ENCODE data around the gene AQP1. TPM values are rescaled to one million over a fixed set of nuclear protein-coding genes. Genes with fewer than 3 reads are reported as not detected.

AQP1 gene
- total and polyA plus RNA-seq, 4 experiments from 2014 or later = not detected

GRCh38 chr7:30923009-30923773 is 11.5 kb downstream of the AQP1 start:
- Mint-ChIP-seq H3K27me3 (no peaks in the 10 kb centered on the region), H3K4me3 (no peak overlapping the region), H3K9me3 (peaks cover 0 to 10% (median 2%) of the 10 kb centered on the region in 8 donors), H3K4me1 (no peaks in the 10 kb centered on the region), H3K36me3 (no peaks in the 10 kb centered on the region), H3K27ac (no peak overlapping the region)
- ChIA-PET CTCF (ENCODE audit: partially characterized antibody) (interaction anchor here (1.8 kb wide), 1 partner anchor 16 kb away, joined by 5 read pairs; no protein-coding TSS in a partner anchor), POLR2A (ENCODE audit: partially characterized antibody) (no interaction called here)
- no peak for DNase-seq
- no peaks in the 10 kb centered on the region for H3K27me3 ChIP-seq (ENCODE audit: insufficient read depth, low read length)
- H3K27ac ChIP-seq (ENCODE audit: low read depth, low read length) = no peak overlapping the region
- H3K4me3 ChIP-seq (ENCODE audit: low read length in 2 of 2) = no peak overlapping the region
- H3K9me3 ChIP-seq (ENCODE audit: control insufficient read depth in 1 of 2, low read length in 2 of 2) = peaks cover 0 to 4% of the 10 kb centered on the region in 2 donors
- H3K4me1 ChIP-seq (ENCODE audit: insufficient read depth, low read length) = no peaks in the 10 kb centered on the region
- intact Hi-C loops (cut with micrococcal nuclease) = no loop called here
- no peaks in the 10 kb centered on the region for H3K36me3 ChIP-seq (ENCODE audit: insufficient read depth, low read length)

GRCh38 chr7:30923774-30924413 is 12.2 kb downstream of the AQP1 start:
- no peaks in the 10 kb centered on the region for H3K4me1 Mint-ChIP-seq
- DNase-seq = no peak
- no peak overlapping the region for H3K4me3 ChIP-seq (ENCODE audit: low read length in 2 of 2)
- ChIA-PET CTCF (ENCODE audit: partially characterized antibody) (interaction anchor here (0.7 to 1.8 kb wide), 2 partner anchors 15 to 60 kb away, joined by 3 to 5 read pairs; no protein-coding TSS in a partner anchor), POLR2A (ENCODE audit: partially characterized antibody) (no interaction called here)
- no peaks in the 10 kb centered on the region for H3K27me3 Mint-ChIP-seq
- no peak overlapping the region for H3K27ac Mint-ChIP-seq
- H3K9me3 Mint-ChIP-seq = peaks cover 0 to 10% (median 2%) of the 10 kb centered on the region in 8 donors
- peaks cover 0 to 4% of the 10 kb centered on the region in 2 donors for H3K9me3 ChIP-seq (ENCODE audit: control insufficient read depth in 1 of 2, low read length in 2 of 2)
- H3K36me3 ChIP-seq (ENCODE audit: insufficient read depth, low read length) = no peaks in the 10 kb centered on the region
- intact Hi-C loops (cut with micrococcal nuclease) = no loop called here
- no peaks in the 10 kb centered on the region for H3K4me1 ChIP-seq (ENCODE audit: insufficient read depth, low read length)
- H3K27me3 ChIP-seq (ENCODE audit: insufficient read depth, low read length) = no peaks in the 10 kb centered on the region
- H3K27ac ChIP-seq (ENCODE audit: low read depth, low read length) = no peak overlapping the region
- no peak overlapping the region for H3K4me3 Mint-ChIP-seq
- H3K36me3 Mint-ChIP-seq = no peaks in the 10 kb centered on the region

- Histone ChIP-seq H3K36me3 (ENCODE audit: insufficient read depth, low read length) (no peaks in the 10 kb centered on the region), H3K27me3 (ENCODE audit: insufficient read depth, low read length) (no peaks in the 10 kb centered on the region), H3K4me3 (ENCODE audit: low read length in 2 of 2) (no peak overlapping the region), H3K4me1 (ENCODE audit: insufficient read depth, low read length) (no peaks in the 10 kb centered on the region), H3K27ac (ENCODE audit: low read depth, low read length) (no peak overlapping the region), H3K9me3 (ENCODE audit: control insufficient read depth in 1 of 2, low read length in 2 of 2) (peaks cover 0 to 4% of the 10 kb centered on the region in 2 donors)
- no peaks in the 10 kb centered on the region for H3K4me1 Mint-ChIP-seq
- intact Hi-C loops (cut with micrococcal nuclease) = no loop called here
- H3K27ac Mint-ChIP-seq = no peak overlapping the region
- H3K27me3 Mint-ChIP-seq = no peaks in the 10 kb centered on the region
- ChIA-PET POLR2A (ENCODE audit: partially characterized antibody) (no interaction called here), CTCF (ENCODE audit: partially characterized antibody) (interaction anchor here (0.7 to 1.1 kb wide), 2 partner anchors 14 to 59 kb away, joined by 3 read pairs; no protein-coding TSS in a partner anchor)
- no peaks in the 10 kb centered on the region for H3K36me3 Mint-ChIP-seq
- H3K4me3 Mint-ChIP-seq = no peak overlapping the region
- peaks cover 0 to 10% (median 2%) of the 10 kb centered on the region in 8 donors for H3K9me3 Mint-ChIP-seq
- DNase-seq = no peak
These were observed 13.0 kb downstream of the AQP1 start for GRCh38 chr7:30924624-30925023.

- no peaks in the 10 kb centered on the region for H3K36me3 ChIP-seq (ENCODE audit: insufficient read depth, low read length)
- ChIA-PET CTCF (ENCODE audit: partially characterized antibody) (interaction anchor here (1.1 kb wide), 1 partner anchor 14 kb away, joined by 3 read pairs; no protein-coding TSS in a partner anchor), POLR2A (ENCODE audit: partially characterized antibody) (no interaction called here)
- Mint-ChIP-seq H3K36me3 (no peaks in the 10 kb centered on the region), H3K9me3 (peaks cover 0 to 10% (median 2%) of the 10 kb centered on the region in 8 donors), H3K4me1 (no peaks in the 10 kb centered on the region), H3K4me3 (no peak overlapping the region), H3K27ac (no peak overlapping the region), H3K27me3 (no peaks in the 10 kb centered on the region)
- no peak for DNase-seq
- peaks cover 0 to 4% of the 10 kb centered on the region in 2 donors for H3K9me3 ChIP-seq (ENCODE audit: control insufficient read depth in 1 of 2, low read length in 2 of 2)
- intact Hi-C loops (cut with micrococcal nuclease) = no loop called here
- H3K4me3 ChIP-seq (ENCODE audit: low read length in 2 of 2) = no peak overlapping the region
- H3K27me3 ChIP-seq (ENCODE audit: insufficient read depth, low read length) = no peaks in the 10 kb centered on the region
- H3K27ac ChIP-seq (ENCODE audit: low read depth, low read length) = no peak overlapping the region
- H3K4me1 ChIP-seq (ENCODE audit: insufficient read depth, low read length) = no peaks in the 10 kb centered on the region
These were observed 13.5 kb downstream of the AQP1 start for GRCh38 chr7:30925117-30925516.

DNA sequence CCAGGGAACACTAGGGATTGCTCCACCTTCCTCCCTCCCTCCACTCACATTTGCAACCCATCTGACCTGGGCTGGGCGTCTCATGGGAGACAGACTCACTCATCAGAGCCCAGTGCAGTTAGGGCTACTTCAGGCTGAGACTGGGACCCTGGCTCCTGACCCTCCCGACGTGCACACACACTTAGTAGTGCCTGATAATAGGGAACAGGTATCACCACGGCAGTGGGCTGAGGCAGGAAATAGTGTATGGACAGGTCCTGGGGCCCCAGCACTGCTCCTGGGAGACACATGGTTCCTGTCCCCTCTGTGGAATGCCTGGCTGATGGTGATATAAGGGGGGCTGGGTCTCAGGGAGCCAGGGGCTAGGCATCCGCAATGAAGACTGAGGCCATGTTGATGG is 14.3 kb downstream of the AQP1 start:
- peaks cover 0 to 10% (median 2%) of the 10 kb centered on the region in 8 donors for H3K9me3 Mint-ChIP-seq
- no peaks in the 10 kb centered on the region for H3K36me3 ChIP-seq (ENCODE audit: insufficient read depth, low read length)
- H3K9me3 ChIP-seq (ENCODE audit: control insufficient read depth in 1 of 2, low read length in 2 of 2) = peaks cover 0 to 4% of the 10 kb centered on the region in 2 donors
- H3K4me3 Mint-ChIP-seq = no peak overlapping the region
- CTCF ChIA-PET (ENCODE audit: partially characterized antibody) = no interaction called here
- no peaks in the 10 kb centered on the region for H3K4me1 ChIP-seq (ENCODE audit: insufficient read depth, low read length)
- no peaks in the 10 kb centered on the region for H3K27me3 ChIP-seq (ENCODE audit: insufficient read depth, low read length)
- POLR2A ChIA-PET (ENCODE audit: partially characterized antibody) = no interaction called here
- H3K27ac ChIP-seq (ENCODE audit: low read depth, low read length) = no peak overlapping the region
- no peak overlapping the region for H3K27ac Mint-ChIP-seq
- no peaks in the 10 kb centered on the region for H3K4me1 Mint-ChIP-seq
- no peak for DNase-seq
- H3K36me3 Mint-ChIP-seq = no peaks in the 10 kb centered on the region
- intact Hi-C loops (cut with micrococcal nuclease) = no loop called here
- H3K27me3 Mint-ChIP-seq = no peaks in the 10 kb centered on the region
- no peak overlapping the region for H3K4me3 ChIP-seq (ENCODE audit: low read length in 2 of 2)

DNA sequence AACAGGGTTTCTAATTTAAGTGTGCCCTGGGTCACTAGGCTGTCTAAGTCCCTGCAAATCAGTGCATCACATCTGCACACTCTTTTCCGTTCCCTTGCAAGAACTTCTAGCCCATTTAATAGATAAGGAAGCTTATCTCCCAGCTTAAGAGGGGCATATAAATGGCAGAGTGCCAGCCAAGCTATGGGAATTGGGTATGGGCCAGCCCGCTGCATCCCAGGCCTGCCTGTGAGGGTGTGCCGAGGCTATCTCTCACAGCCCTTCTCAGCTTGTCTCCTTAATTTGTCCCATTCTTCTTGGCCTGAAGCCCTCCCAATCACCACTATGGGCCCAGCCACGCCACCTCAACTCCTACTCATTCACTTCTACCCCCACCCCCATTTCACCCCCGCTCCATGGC is 14.7 kb downstream of the AQP1 start:
- Histone ChIP-seq H3K4me1 (ENCODE audit: insufficient read depth, low read length) (no peaks in the 10 kb centered on the region), H3K27ac (ENCODE audit: low read depth, low read length) (no peak overlapping the region), H3K9me3 (ENCODE audit: control insufficient read depth in 1 of 2, low read length in 2 of 2) (peaks cover 0 to 4% of the 10 kb centered on the region in 2 donors), H3K36me3 (ENCODE audit: insufficient read depth, low read length) (no peaks in the 10 kb centered on the region), H3K27me3 (ENCODE audit: insufficient read depth, low read length) (no peaks in the 10 kb centered on the region), H3K4me3 (ENCODE audit: low read length in 2 of 2) (no peak overlapping the region)
- no peak for DNase-seq
- peaks cover 0 to 10% (median 2%) of the 10 kb centered on the region in 8 donors for H3K9me3 Mint-ChIP-seq
- H3K27me3 Mint-ChIP-seq = no peaks in the 10 kb centered on the region
- intact Hi-C loops (cut with micrococcal nuclease) = no loop called here
- ChIA-PET POLR2A (ENCODE audit: partially characterized antibody) (no interaction called here), CTCF (ENCODE audit: partially characterized antibody) (no interaction called here)
- no peaks in the 10 kb centered on the region for H3K4me1 Mint-ChIP-seq
- no peak overlapping the region for H3K27ac Mint-ChIP-seq
- H3K4me3 Mint-ChIP-seq = no peak overlapping the region
- H3K36me3 Mint-ChIP-seq = no peaks in the 10 kb centered on the region

GRCh38 chr7:30927040-30927439 is 15.4 kb downstream of the AQP1 start:
- Histone ChIP-seq H3K36me3 (ENCODE audit: insufficient read depth, low read length) (no peaks in the 10 kb centered on the region), H3K9me3 (ENCODE audit: control insufficient read depth in 1 of 2, low read length in 2 of 2) (peaks cover 0 to 4% of the 10 kb centered on the region in 2 donors), H3K27me3 (ENCODE audit: insufficient read depth, low read length) (no peaks in the 10 kb centered on the region), H3K4me1 (ENCODE audit: insufficient read depth, low read length) (no peaks in the 10 kb centered on the region), H3K4me3 (ENCODE audit: low read length in 2 of 2) (no peak overlapping the region), H3K27ac (ENCODE audit: low read depth, low read length) (no peak overlapping the region)
- CTCF ChIA-PET (ENCODE audit: partially characterized antibody) = no interaction called here
- DNase-seq = no peak
- intact Hi-C loops (cut with micrococcal nuclease) = no loop called here
- Mint-ChIP-seq H3K4me3 (no peak overlapping the region), H3K27me3 (no peaks in the 10 kb centered on the region), H3K9me3 (peaks cover 0 to 10% (median 2%) of the 10 kb centered on the region in 8 donors), H3K36me3 (no peaks in the 10 kb centered on the region), H3K4me1 (no peaks in the 10 kb centered on the region), H3K27ac (no peak overlapping the region)
- POLR2A ChIA-PET (ENCODE audit: partially characterized antibody) = no interaction called here
